ENCODE measurements around the gene CENPK.
"Not testable (repeated sequence)": the region's sequence is repeated elsewhere in the genome, so short reads cannot be mapped to it uniquely, and the experiment has no call there.

CENPK gene

GRCh38 chr5:65562731-65563701 lies at the start of gene CENPK, which contains the start of gene PPWD1:
TSS of gene CENPK (minus strand) at chr5:65563168. CDS start at chr5:65554907, 8,261 bp downstream.
TSS of gene PPWD1 (plus strand) at chr5:65563296. CDS start at chr5:65563311, 15 bp downstream.
- DNase-seq = peak; percentile 95

GRCh38 chr5:65612298-65612907 lies 49.4 kb upstream of the CENPK start:
- peak; percentile 0 for DNase-seq

- DNase-seq = peak; percentile 83
These were observed 48.6 kb upstream of the CENPK start for GRCh38 chr5:65611524-65611923.

GRCh38 chr5:65601761-65602160 lies 38.8 kb upstream of the CENPK start:
- DNase-seq = not testable (repeated sequence)

GRCh38 chr5:65588694-65589093 lies 25.7 kb upstream of the CENPK start:
- DNase-seq = no peak

GRCh38 chr5:65577141-65577540 lies 14.2 kb upstream of the CENPK start:
- no peak for DNase-seq

GRCh38 chr5:65570598-65571226 lies 7.7 kb upstream of the CENPK start:
- DNase-seq = no peak

GRCh38 chr5:65566505-65566904 lies 3.5 kb upstream of the CENPK start:
- no peak for DNase-seq

GRCh38 chr5:65563777-65564176 lies 809 bp upstream of the CENPK start:
- DNase-seq = no peak

- no peak for DNase-seq
These were observed 6.2 kb downstream of the CENPK start for GRCh38 chr5:65556718-65557117.

GRCh38 chr5:65556181-65556580 lies 6.8 kb downstream of the CENPK start:
- DNase-seq = no peak

GRCh38 chr5:65555287-65555686 lies 7.7 kb downstream of the CENPK start:
- no peak for DNase-seq

GRCh38 chr5:65553941-65554340 lies 9.0 kb downstream of the CENPK start:
- no peak for DNase-seq

- DNase-seq = no peak
These were observed 14.7 kb downstream of the CENPK start for GRCh38 chr5:65548281-65548680.

GRCh38 chr5:65546141-65546540 lies 16.8 kb downstream of the CENPK start:
- no peak for DNase-seq

GRCh38 chr5:65544473-65544872 lies 18.5 kb downstream of the CENPK start:
- DNase-seq = no peak

- no peak for DNase-seq
These were observed 23.1 kb downstream of the CENPK start for GRCh38 chr5:65539827-65540226.

GRCh38 chr5:65535529-65535987 lies 27.4 kb downstream of the CENPK start:
- no peak for DNase-seq

- DNase-seq = no peak
These were observed 32.1 kb downstream of the CENPK start for GRCh38 chr5:65530904-65531303.

GRCh38 chr5:65525726-65526125 lies 37.2 kb downstream of the CENPK start:
- no peak for DNase-seq

GRCh38 chr5:65512170-65512937 lies 50.6 kb downstream of the CENPK start:
- DNase-seq = no peak

GRCh38 chr5:65508978-65509377 lies 54.0 kb downstream of the CENPK start:
- DNase-seq = no peak

GRCh38 chr5:65506961-65507360 lies 56.0 kb downstream of the CENPK start:
- DNase-seq = no peak
